ENCODE measurements around the gene ZCCHC18.

Gene ZCCHC18

DNA sequence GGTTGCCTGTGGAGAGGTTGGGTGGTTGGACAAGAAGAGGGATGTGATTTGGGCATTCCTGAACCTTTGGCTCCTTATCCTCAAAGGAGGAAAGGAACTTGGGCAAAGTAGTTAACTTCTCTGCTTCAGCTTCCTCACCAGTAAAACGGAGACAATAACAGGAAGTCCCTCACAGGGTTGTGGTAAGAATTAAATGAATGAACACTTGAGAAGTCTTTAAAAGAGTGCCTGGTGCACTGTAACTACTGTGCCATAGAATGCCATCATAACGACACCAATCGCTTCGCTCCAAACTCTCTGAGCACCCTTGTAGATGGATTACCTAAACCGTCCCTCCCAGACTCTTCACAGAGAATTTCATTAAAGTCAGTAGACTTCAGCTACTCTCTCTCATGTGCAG lies 10.5 kb downstream of the ZCCHC18 start:
- H3K4me3 ChIP-seq (ENCODE audit: low read length), result no peak overlapping the region
- peak; percentile 21 for DNase-seq (ENCODE audit: low read depth, low spot score)

DNA sequence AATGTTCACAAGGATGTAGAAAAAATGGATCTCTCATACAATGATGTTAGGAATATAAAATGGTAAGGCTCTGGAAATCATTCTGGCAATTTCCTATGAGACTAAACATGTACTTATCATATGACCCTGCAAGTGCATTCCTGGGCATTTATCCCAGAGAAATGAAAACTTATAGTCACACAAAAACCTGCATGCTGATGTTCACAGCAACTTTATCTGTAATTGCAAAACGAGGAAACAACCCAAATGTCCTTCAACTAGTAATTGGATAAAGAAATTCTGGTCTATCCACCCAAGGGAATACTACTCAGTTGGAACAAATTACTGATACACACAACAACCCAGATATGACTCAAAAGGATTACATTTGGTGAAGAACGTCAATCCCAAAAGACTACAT lies 14.5 kb downstream of the ZCCHC18 start:
- DNase-seq (ENCODE audit: low read depth, low spot score), result no peak
- H3K4me3 ChIP-seq (ENCODE audit: low read length), result no peak overlapping the region

DNA sequence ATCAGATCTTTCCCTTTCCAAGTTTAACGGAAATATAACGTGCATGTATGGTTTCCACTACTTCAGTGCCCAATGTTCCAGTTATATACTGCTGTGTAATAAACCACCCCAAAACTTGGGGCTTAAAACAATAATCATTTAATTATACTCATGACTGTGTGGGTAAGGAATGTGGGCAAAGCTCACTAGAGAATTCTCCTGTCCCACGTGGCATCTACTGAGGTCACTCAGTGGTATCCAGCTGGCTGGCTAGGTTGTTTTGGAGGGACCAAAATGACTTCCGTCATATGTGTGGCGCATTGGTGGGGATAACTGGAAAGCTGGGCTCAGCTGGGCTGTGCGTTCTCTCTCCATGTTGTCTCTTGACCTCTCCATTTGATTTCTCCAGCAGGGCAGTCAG lies 18.5 kb downstream of the ZCCHC18 start:
- no peak for DNase-seq (ENCODE audit: low read depth, low spot score)
- H3K4me3 ChIP-seq (ENCODE audit: low read length), result no peak overlapping the region

DNA sequence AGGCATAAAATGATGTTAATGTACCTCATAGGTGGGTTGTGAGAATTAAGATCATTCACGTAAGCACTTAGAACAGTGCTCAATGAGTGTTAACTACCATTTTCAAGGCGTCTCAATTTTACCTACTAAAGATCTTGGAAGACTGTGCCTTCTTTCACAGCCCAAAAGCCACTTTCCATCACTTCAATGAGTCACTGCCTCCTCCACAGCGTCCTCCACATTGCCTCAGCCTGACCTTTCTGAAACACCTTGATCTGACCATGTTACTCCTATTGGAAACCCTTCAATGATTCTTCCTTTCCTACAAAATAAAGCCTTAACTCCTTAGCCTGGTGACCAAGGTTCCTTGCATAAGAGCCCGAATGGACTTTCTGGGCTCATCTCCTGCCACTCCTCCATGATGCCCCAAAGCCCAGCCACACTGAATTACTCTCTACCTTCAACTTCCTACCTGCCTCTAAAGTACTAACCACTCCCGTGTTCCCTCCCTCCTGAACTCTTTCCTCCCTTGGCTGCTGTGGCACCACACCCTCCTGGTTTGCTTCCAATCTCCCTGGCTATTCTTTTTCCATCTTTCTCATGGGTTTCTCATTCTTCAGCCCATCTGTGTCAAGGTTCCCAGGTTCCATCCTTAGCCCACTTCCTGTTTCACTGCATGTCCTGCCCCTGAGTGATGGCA lies 22.4 kb downstream of the ZCCHC18 start:
- DNase-seq (ENCODE audit: low read depth, low spot score), result no peak
- H3K4me3 ChIP-seq (ENCODE audit: low read length), result no peak overlapping the region

DNA sequence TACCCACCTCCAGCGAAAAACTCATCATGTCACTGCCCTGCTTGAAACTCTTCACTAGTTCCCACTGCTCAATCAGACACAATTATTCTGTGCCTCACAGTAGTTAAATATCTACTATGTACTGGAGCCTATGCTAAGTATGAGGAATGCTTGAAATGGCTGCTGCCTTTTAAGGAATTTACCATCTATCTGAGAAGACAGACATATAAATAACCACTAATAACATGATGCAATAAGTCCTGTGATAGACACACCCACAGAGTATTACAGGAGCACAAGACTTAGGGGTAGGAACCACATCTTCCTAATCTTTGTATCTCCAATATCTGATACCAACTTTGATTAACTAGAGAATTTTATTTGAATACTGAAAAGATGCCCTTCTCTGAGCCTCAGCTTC lies 23.4 kb downstream of the ZCCHC18 start:
- H3K4me3 ChIP-seq (ENCODE audit: low read length), result no peak overlapping the region
- no peak for DNase-seq (ENCODE audit: low read depth, low spot score)

DNA sequence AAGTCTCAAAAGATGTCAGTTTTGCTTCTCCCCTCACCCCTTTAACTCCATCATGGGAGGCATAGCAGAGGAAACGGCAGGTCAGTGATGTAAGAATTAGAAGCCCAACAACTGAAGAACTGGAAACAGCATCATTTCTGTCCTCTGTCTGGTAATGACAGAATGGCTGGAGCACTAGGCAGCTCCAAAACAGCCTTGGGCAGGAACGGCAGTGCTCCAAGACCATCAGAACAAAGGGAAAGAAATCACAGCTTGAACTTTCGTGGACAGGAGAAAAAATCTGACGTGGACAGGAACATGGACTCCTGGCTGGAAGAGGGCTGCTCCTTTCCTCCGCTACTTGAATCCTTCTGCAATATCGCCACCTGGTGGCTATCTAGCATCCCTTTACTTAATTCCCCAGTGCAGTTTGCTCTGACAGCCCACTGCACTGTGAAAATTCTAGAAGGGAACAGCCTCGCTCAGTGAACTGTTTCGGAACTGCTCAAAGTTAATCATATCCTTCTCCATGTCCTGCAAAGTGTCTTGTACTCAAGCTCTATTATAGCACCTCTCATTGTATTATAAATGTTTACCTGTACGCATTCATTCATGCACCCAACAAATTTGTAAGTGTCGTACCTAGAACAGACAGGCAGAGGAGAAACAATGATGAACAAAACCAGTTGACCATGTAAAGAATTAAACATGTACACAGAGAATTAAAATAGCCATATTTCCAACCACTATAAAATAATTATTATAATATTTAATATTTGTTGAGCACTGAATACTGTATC lies 24.1 kb downstream of the ZCCHC18 start:
- peak; percentile 69 for DNase-seq (ENCODE audit: low read depth, low spot score)
- no peak overlapping the region for H3K4me3 ChIP-seq (ENCODE audit: low read length)

DNA sequence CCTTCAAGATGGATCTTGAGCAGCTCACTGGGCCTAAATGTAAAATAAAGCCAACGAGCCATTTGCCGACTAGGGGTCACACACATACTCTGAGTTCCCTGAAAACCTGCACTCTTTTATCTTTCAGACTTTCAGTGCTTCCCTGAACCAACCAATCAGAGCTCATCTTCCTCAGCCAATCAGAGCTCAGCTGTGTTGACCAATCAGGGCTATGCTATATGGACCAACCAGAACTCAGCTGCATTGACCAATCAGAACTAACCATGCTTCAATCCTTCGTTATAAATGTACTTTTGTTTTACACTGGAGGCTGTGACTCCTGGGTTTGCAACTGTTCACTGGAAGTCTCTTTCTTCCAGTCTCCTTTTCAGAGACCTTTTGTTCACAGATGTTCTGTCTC lies 25.2 kb downstream of the ZCCHC18 start:
- H3K4me3 ChIP-seq (ENCODE audit: low read length), result no peak overlapping the region
- peak; percentile 15 for DNase-seq (ENCODE audit: low read depth, low spot score)

DNA sequence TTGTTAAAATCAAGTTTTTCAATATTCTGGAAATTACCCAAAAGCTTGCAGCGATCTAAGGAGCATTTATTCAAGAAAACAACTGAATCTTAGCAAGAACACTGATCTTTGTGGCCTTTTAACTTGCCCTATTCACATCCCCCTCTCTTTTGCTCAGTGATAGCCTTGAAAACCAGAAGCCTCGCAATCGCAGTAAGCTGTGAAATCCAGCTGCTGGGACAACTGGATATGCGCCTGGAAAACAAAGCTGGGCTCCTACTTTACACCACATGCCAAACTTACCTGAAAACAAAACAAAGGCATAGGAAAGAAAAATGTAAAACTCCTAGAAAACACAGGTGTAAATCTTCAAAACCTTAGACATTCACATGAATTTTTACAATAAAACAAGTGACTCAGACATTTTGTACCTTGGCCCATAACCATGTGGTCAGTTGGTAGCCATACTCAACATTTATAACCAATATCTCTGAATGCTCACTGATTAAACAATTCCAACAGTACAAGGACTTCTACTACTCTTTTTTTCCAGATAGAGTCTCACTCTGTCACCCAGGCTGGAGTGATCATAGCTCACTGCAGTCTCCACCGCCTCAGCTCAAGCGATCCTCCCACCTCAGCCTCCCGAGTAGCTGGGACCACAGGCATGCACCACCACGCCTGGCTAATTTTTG lies 28.9 kb downstream of the ZCCHC18 start:
- DNase-seq (ENCODE audit: low read depth, low spot score), result no peak
- no peak overlapping the region for H3K4me3 ChIP-seq (ENCODE audit: low read length)

DNA sequence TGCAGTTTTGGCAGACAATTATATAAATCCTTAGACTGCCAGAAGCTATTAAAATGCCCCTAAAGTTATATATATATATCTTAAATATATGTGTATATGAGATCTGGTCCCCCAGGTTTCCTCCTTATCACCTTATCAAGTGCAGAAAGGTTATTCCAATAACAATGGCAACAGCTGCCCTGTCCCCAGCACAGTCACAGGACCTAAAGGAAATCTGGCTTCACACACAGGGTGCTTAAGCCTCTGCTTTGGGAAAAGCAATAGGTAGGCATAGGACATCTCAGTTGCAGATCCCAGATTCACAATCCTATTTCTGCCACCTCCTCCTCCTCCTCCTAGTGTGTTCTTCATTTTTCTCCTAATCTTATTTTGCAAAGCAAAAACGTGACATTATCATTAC lies 38.7 kb downstream of the ZCCHC18 start:
- H3K4me3 ChIP-seq (ENCODE audit: low read length), result no peak overlapping the region
- no peak for DNase-seq (ENCODE audit: low read depth, low spot score)

DNA sequence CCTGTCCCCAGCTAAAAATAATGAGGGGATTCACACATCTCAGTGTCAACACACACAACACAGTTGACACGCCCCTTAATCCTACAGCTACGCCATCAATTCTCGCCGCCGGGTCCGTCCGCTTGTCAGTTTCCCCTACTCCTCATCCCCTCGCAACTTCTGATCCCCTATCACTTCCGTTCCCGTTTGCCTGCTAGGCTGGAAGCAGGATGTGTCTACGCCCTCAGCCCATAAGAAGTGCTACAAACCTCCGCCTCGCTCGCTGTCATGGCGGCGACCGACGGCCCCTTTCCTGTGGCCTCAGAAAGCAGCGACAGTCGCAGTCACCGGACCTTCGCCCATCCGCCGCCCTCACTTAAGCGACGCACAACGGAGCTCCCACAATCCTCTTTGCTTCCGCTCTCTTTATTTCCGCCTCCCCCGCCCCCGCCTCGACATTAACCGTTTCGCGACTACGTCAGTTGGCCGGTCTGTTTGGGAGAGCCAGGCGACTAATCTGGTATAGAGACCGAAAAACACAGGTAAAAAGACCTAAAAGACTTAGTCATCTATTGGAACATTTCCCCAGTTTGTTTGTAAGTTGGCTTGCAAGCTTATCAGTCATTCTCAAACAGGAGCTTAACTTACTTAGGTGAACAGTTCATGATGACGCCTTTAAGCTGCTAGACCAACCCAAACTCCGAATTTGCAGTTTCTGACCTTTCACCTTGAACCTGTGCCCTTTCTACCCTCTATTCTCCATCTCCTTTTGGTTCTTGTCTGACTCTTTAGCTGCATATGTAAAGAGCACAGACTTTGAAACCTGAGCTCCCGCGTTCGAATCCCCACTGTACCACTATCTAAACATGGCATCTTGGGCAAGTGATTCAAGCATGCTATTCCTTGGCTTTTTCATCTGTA lies 44.6 kb downstream of the ZCCHC18 start, which contains the start of gene SLC25A53:
SLC25A53 (minus strand) TSS at position 380 of the 900 bp plus-strand sequence. CDS start 51,752 bp downstream, outside the sequence.
- peak; percentile 89 for DNase-seq (ENCODE audit: low read depth, low spot score)

More for the DNA sequence above, 44.6 kb downstream of the ZCCHC18 start, which contains the start of gene SLC25A53:
- peak within 1 kb of the TSS; percentile 74 for H3K4me3 ChIP-seq (ENCODE audit: low read length)
